ENCODE results near the gene FAM180A.
"Not testable (repeated sequence)": the region's sequence is repeated elsewhere in the genome, so short reads cannot be mapped to it uniquely, and the experiment has no call there.

FAM180A gene

DNA sequence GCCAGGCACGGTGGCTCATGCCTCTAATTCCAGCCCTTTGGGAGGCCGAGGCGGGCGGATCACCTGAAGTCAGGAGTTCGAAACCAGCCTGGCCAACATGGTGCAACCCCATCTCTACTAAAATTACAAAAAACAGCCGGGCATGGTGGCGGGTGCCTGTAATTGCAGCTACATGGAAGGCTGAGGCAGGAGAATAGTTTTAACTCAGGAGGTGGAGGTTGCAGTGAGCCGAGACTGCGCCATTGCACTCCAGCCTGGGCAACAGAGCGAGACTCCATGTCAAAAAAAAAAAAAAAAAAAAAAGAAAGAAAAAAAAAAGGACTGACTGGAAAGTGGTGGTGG, 11.3 kb downstream of the FAM180A start:
- not testable (repeated sequence) for DNase-seq

DNA sequence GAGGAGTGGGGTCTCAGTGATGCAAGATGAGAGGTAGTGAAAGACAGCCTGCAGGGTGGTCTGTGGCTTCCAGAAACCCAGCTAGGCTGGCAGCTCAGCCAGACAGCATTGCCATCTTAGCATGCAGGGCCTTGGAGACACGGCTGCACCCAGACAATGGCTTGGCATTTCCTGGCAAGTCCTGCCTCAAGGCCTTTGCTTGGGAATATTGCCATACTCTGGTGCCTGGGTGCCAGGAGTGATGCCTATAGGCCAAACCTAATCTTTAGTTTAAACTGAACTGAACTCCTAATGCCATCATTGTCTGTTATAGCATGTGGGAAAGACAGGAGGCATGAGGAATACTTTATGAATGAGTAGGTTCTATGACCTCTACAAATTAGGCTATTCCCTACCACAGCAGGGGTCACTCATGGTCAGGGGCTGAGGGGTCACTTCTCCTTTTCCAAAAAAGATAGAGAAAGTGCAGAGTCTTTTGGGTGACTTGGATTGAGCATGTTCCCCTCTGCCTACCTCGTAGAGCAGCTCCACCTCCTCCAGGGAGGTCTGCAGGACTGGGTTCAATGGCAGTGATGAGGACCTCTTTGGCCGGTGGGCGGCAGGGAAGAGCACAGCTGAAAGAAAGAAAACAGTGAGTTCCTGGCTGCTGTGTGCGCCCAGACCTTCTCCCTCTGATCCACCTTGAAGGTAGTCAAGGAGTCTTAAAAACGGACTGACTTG, 11.9 kb downstream of the FAM180A start:
- DNase-seq, result no peak

DNA sequence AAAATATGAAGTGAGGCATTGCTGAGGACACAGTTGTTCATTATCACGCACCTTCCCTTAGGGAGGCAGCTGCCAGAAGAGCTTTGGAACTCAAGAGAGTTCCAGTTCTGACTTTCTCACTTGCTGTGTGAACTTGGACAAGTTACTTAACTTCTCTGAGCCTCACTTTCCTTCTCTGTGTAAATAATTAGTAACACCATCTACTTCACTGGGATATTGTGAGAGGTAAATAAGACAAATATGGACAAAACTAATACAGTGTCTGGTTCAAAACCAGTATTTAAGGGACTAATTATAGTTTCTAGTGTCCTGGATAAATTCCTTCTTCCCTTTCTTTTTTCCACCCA, 14.3 kb downstream of the FAM180A start:
- no peak for DNase-seq

DNA sequence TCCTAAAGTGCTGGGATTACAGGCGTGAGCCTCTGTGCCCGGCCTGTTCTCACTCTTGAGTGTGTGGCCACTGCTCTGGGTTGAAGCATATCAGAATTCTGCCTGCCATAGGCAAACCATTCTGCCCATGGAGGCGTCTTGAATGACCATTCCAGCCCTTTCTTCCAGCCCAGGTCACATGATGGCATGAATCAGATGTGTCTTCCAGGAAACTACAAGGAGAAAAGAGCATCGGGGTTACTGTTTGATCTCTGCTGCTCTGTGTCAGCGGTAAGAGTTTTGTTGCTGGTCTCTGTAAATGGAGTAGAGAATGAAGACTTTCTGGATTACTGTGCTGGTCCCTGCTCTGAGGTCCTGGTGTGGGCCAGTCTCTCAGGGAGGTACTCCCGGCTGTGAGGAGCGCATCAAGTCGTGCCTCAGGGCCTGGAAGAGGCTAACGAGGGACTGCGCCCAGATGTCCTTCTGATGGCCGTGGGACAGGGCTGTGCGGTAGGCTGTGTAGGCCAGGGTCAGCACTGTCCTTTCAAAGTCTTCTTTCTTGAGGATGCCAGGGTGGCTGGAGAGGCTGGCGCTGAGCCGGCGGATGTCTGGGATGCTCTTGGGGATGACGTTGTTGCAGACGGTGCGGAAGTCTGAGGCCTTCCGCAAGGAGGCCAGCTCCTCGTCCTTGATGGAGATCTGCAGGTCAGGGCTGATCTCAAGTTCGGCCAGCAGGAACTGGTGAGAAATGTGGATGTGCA, 14.8 kb downstream of the FAM180A start:
- no peak for DNase-seq

DNA sequence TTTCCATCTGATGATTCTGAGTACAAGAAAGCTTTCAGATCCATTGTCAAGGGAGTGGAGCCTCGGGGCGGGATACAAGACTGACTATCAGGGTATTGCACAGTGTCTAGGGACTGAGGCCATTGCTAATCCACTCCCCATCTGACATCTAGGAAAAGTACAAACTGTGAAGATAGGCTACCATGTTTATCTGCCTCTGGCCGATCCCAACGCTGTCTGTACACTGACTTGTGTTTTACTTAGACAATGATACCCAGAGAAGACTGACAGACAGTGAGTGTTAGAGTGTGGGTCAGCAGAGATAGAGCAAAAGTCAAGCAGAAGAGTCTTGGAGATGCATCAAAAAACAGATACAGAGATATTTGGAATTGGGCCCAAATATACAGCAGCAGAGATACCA, 17.5 kb downstream of the FAM180A start:
- no peak for DNase-seq

DNA sequence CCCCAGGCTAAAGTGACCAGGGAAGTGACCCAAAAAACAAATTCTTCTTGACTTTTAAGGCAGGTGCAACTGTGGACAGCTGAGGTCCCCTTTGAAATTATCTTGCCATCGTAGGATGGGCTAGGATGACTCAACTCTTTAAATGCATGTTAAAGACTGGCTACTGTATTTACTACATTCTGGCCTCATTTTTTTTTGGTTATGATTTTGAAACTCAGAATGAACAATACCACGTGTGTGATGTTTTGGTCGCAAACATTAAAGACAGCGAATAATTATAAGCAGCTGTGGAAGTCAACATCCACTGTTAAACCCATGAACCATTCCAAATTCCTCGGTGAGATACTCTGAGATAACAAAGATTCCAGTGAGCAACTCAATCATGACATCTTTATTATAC, 19.4 kb downstream of the FAM180A start:
- DNase-seq, result no peak

DNA sequence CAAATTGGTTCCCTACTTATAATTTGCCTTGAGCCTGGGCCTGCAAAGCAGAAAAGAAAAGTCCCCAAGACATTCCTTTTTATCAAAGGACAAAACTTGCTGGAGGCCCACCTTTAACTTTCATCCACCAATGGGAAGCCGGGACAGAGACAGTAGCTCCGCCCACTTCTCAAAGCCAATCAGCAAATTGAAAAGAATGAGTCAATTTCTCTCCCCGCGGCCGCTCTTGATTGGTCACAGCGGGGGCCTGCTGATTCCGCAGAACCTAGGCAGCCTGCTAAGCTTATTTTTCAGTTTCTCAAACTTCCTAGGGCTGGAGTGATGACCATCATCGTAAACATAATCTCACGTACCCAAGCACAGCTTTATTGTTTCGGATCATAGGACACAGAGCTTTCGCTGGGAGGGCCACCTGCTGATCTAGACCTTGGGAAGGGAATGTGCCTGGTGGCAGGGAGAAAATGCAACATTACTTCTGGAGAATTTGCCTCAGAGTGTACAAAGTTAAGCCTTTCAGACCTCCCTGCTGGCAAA, 20.4 kb downstream of the FAM180A start, which contains the start of gene SLC13A4:
Gene SLC13A4, minus strand, starts transcription at position 51 of the 534 bp plus-strand sequence. CDS start 690 bp downstream, outside the sequence.
- DNase-seq, result no peak

DNA sequence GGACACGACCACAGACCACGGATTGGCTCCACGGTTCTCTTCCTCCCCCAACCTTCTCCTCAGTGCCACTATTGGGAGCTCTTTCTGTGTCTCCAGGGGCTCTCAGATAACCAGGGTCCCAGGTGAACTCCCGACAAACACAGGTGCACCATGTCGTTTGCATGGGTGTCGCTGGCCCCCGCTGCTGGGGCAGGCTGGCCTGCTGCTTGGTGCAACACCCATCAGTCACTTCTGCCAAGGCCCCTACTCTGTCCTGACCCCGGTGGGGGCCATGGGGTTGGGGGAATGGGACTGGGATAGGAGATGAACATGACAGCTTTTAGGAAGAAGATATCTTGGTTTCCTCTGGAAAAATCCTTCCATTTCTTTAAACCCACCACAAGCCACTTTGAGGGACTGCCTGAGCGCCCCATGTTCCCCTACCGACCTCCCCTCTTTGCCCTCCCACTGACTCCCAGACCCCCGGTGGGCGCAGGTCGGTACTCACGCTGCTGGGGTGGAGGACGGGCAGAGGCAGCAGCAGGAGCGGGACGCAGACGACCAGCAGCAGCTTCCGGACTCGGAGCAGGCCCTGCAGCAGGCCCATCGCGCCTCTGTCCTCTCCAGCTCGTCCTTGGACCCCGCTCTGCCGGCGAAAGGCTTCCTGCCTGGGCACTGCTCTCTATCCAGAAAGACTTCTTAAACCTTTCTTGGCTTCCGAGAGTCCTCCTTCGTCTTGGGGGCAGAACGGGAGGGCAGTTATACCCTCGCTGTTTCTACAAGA, 21.5 kb downstream of the FAM180A start:
- no peak for DNase-seq

DNA sequence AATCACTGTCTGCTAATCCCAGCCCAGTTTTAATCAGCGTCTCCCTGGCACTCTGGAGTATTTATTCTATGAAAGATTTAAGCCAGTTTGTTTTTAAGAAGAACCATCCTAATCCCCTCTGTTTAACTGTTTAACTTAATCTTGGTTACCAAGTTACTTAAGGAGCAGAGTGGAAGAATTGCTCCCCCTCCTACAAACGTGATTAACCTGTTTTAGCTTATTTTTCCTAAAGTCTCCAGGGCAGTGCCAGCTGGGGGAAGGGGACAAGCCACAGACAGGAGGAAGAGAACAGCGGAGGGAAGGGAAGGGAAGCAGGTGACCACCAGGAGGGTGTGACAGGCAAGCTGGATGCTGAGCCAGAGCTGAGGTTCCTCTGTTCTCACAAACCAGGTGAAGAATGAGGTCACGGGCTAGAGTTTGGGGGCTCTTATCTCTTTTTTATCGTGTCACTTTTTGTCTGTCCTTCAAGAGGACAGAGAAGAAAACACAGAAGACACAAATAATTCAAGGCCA, 22.3 kb downstream of the FAM180A start:
- DNase-seq, result no peak

DNA sequence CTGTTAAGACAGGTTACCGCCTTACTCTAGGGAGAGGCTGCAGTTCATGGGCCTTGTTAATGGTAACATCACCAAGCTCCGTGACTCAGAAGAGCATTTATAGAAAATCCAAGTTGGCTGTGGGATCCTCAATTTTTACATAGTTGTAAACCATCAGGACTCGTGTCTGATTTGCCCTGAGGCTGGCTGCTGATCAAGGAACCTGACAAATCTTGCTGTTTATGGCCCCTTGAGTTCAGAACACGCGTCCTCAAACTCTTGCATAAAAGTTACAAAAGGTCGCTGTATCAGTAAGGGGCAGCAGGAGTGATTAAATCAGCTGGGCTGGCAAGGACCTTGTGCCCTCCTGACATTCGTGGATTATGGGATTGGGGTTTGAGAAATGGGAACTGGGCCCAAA, 25.2 kb downstream of the FAM180A start:
- no peak for DNase-seq

DNA sequence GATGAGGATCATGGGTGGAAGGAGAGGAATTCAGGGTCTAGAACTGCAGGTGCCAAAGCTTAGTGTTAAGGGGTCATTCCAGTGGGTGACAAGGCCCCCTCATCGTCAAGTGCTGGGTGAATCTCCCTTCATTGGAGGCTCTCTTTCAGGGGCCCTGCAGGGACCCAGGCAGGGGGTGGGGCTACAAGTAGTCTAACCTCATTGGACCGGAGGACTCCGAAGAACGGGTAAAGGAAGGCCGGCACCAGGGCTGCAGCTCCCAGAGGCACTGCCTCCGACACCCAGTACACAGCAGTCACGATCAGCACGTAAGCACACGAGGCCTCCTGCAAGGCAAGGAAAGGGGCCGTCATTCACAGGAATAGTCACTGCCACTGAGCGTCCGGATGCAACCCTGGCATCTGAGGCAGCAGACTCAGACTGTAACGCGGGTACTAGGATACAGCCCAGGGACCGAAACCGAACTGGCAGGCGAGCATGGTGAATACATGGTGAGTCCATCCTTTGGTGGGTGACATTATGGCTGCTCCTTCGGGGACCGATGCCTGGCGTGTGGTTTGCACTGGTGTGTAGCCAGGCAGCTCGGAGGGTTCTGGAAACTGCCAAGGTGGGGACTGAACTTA, 27.3 kb downstream of the FAM180A start:
- DNase-seq, result no peak

DNA sequence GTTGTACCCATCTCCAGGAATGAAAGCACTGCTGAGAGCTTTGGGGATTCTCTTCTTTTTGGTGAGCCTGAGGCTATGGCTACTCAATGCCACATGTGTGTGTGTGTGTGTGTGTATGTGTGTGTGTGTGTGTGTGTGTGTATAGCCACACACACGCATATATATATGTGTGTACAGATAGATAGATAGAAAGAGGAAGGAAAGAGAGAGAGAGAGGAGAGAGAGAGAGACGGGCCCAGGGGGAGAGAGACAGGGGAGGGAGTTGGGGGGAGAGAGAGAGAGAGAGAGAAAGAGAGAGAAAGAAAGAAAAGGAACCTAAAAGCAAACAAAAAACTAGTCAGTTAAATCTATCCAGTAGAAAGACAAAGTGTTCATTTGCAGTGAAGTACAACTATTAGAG, 28.9 kb downstream of the FAM180A start:
- no peak for DNase-seq

DNA sequence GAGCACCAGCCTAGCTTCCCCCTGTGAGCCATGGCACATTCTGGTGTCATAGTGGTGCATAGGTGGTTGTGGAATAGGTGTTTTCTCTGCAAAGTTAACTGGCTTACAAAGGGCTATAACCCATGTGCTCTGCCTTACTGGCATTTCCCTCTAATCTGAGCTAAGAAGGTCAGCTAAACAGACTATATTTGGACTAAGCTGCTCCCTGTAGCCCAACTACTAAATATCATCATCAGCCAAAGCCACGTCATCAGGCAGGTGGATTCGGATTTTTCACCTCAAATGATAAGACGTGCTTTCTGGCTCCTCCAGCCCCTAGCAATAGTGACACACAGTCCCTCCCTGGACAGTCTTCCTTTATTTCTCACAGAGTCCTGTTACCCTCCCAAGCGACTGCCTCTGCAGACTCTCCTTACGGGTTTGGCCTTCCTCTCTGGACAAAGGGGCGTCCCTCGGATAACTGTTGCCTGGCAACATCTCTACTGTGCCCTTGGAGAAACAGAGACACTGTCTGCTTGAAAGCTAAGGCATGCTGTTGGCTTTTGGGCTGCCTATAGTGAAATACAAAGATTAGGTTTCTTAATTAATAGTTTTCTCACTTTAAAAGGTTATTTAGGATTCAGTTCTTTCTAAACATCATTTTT, 29.7 kb downstream of the FAM180A start:
- no peak for DNase-seq

DNA sequence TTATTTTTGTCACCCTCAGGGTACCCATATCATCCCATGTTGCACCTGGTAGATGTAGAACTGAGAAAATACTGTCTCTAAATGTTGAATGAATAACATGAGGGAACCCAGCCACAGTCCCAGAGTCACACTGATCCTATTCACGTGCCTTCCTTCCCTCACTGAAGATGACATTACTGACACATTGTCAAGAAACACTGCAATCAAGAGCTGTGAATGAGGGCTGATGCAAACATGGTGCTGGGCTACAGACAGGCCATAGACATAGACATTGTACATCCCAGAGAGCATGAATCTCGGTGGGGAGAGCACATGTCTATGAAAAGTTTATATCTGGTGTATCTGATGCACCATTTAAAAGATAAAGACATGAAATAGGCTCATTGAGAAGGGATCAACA, 30.4 kb downstream of the FAM180A start:
- no peak for DNase-seq

DNA sequence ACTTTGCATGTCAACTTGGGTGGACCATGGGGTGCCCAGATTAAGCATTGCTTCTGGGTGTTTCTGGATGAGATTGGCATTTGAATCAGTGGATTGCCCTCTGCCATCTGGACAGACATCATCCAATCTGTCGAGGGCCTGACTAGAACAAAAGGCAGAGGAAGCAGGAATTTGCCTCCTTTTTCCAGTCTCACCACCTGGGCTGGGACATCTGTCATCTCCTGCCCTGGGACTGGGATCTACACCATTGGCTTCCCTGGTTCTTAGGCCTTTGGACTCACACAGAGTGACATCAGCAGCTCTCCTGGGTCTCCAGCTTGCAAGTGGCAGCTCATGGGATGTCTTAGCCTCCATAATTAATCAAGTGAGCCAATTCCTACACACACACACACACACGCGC, 30.9 kb downstream of the FAM180A start:
- no peak for DNase-seq

DNA sequence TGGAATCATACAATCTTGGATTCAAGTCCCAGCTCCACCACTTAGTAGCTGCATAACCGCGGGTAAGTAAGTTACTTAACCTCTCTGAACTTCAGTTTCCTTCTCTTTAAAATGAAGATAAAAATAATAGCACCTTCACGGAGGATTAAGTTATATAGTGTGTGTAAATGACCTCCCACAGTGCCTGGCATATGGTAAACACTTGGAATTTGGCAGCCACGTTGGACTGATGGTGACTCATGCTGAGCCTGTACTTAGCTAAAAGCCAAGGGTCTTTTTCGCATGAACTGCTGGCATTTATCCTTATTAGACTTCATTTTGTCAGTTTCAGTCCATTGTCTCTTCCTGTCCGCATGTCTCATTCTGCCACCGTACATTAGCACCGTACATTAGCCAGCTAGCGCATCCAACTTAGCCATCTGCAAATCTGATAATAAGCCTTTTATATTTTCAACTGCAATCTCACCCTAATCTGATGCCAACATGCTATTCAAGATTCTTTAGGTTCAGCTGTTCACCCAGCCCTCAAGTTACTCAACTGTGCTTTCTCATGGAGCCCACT, 31.9 kb downstream of the FAM180A start:
- DNase-seq, result no peak

DNA sequence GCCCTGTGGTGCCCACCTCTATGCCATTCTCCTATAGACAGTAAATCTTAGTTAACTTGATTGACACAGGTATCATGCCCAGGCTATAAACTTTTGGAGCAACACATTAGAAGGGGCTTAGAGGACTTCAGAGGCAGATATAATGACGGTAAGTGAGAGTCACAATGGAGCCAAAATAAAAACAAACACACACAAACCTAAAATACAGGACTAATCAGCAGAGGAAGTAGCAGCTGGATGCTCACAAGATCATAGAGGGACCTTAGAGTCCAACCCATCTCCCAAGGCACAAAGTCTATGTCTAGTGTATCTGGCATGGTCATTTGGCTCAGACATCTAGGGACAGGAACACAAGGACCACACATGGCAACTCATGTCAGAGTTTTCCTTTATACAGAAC, 32.9 kb downstream of the FAM180A start:
- DNase-seq, result no peak

DNA sequence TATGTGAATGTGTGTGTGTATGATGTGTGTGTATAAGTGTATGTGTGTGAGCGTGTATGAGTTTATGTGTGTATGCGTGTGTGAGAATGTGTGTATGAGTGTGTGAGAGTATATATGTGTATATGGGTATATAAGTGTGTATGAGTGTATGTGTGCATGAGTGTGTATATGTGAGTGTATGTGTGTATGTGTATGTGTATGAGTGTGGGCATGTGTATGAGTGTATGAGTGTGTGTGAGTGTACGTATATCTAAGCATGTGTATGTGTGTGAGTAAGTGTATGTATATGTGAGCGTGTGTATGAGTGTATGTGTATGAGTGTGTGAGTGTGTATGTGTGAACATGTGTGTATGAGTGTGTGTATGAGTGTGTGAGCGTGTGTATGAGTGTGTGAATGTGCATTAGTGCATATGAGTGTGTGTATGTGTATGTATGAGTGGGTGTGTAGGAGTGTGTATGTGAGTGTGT, 33.5 kb downstream of the FAM180A start:
- no peak for DNase-seq

DNA sequence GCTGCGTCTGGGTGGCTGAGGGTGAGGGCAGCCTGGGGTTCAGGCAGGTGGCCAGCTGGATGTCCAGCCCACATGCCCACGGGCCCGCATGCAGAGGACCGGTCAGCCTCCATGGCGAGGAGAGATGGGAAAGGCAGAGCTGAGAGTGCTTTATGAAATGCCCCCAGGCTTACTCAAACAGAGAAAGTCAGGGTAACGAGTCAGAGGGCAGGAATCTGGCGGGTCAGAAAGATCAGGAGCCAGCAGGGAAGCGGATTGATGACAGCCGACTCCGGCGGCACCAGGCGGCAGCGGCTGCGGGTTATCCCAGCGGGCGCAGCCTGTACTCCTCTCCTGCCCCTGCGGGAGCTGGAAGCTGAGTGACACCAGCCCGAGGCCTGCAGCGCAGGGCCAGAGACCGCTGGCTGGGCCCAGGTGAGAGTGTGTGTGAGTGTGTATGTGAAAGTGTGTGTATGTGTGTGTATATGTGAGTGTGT, 34.0 kb downstream of the FAM180A start:
- no peak for DNase-seq

DNA sequence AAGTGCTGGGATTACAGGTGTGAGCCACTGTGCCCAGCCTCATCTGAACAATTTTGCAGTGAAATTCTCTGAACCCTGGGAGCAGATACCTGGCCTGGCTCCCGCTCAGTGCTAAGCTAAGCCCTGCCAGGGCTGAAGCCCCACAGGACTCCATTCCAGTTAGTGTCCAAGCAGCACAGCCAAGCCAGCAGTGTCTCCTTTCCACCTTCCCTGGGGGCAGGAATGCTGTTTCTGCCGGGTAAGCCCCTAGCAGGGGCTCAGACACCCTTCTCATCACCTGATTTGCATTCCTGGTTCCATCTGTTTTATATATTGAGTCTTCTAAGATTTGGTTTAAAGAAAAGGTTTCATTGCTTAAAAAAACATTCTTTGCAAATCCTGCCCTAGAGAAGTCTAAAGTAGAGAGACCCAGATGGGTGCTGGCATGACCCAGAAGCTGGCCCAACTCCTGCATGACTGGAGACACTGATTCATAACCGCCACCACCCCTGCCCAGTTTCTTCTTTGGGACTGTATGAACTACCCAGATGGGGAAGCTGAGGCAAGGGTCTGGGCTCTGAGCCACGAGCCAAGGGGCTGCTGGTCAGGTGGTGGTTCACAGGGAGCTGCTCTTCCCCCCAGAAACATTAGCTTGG, 34.7 kb downstream of the FAM180A start:
- no peak for DNase-seq

DNA sequence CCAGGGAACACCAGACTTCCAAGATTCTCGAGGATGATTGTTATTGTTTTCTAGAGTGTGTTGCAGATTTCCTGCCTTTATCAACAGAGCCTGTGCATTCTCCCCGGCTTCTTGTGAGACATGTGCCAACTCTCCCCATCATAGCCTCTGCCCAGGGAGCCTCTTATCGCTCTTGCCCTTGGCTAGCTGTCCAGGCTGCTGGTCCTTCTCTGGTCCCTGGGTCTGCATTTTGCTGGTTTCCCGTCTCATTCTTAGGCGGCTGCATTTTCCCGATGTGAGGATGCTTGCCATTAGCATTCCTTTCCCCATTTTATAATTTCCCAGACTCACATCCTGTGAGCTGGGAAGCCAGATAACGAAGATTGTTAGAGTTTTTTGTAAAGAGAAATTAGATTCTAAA, 35.8 kb downstream of the FAM180A start:
- DNase-seq, result no peak
